GM04504 (cell line): Measurements from ENCODE around the gene TMEM179.

ENCODE experiments used
- DNase-seq: peaks from one replicate; pipeline ENCODE4 v3.0.0-alpha.2; 2012; ENCODE audit warnings: low read depth

Gene TMEM179

DNA sequence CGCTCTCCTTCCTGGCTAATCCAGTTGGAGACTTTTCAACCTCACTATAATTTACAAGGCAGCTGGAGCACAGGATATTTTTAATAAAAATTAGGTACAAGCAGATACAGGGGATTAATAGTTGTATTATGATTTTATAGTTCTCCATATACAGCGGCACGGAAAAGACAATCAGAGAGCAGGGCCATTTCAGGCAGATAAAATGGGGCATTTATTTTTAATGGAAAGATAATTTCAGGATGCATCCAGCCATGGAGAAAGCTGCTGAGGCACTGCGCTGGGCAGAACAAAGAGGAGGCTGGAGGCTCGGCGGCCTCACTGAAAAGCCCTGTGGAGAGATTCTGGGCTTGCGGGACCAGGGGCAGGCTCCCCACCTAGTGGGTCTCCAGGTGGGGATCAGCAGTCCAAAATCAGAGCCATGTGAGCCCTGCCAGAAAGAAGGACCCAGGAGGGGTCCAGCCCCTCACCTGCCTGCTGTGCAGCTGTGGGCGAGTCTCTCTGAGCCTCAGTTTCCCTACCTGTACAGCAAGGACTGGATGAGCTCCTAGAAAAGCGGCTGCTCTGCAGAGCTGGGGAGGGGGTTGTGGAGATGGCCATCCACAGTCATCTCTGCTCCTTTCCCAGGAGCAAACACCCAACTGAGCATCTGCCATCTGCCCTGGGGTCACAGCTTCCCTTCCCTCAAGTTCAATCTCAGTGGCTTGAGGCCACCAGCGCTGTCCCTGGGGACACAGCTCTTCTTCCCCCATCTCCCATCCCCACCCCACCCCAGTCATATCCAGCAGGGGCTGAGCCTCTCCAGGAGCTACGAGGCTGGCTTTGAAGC, 48.9 kb downstream of the TMEM179 start:
- DNase-seq = no peak

DNA sequence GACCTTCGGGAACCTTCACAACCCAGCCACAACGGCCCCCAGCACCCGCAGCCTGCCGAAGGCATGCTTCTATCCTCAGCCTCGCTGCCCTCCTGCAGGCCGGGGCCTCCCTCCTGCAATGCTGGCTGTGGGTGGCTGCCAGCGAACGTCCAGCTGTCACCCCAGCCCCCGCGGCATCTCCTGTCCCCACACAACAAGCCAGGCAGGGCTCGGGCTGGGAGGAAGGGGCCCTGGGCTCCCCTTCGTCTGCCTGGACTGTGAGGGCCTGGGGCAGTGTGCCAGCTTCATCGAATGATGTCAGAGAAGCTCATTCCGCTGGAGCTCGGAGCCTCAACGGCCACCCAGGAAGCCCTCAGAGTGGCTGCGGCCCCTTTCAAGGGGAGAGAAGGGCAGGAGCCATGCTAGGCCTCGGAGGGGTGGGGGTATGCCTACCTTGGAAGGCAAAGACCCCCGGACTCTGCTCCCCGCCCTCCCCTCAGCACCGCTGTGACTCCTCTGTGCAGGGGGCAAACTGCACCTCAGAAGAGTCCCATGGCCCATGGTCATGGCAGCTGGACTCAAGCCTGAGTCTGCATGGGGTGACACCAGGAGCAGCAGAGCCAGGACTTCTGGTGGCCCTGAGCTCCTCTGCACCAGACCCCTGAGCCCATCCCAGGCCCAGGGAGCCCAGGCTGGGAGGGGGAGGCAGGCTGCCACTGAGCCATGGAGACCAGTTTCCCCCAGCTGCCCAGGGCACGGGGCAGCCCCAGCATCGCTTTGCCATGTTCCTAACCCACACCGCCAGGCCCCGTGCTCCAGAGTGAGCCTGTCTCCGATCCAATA, 49.8 kb downstream of the TMEM179 start:
- DNase-seq = no peak

DNA sequence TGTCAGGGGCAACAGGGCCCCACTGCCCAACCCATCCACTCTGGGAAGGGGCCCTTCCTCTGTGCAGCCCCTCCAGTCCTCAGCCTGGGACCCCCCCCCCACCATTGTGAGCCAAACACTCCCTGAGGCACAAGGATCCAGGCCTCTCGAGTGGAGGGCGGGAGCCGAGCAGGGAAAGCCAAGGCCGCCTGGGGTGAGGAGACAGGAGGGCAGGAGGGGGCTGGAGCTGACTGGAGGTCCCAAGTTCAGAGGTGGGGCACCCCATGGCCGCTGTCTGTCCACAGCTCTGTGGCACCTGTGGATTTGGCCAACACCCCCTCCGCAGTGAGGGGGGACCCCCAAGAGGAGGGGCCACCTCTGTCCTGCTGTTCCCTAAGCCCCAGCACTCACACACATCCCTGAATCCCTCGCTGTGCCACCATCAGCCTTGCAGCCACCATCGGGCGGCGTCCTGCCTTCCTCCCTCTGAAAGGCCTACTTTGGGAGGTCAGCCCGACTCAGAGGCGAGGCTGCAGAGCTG, 50.4 kb downstream of the TMEM179 start:
- DNase-seq = no peak

DNA sequence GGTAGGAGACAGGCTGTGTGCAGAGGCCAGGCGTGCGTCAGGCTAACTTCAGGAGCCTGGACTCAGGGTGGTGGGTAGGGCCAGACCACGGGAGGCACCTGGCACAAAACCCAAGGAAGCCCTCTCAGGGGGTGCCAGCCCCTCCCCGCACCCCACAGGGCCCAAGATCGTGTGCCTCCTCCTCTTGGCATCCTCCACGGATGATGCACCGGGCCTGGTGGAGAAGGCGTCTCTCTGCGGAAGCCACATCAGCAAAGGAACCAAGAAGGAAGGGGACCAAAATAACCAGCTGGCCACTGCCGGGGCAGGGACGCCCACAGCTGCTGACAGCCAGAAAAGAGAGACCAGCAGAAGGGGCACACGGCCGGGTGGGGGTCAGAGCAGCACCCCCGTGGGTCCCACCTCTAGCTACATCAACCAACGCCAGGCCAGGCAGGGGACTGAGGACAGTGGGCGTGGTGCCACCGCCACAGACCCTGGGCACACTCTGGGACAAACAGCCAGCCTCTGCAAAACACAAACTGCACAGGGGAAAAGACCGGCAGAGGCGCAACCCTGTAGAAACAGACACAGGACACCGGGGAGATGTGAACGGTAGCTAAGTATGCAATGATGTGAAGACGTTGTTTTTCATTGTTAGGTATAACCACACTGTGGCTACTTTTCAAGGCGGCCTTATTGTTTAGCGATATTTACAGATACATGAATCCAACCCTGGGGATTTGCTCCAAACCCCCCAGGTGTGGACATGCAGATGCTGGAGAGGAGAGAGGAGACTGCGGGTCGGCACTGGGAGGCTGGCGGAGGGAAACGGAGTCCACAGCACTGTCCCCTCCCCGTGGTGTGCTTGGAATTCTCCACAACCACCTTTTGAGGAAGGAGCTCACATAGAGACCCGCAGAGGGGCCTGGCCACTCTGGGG, 51.1 kb downstream of the TMEM179 start:
- DNase-seq = no peak

- DNase-seq = no peak
These were observed 51.8 kb downstream of the TMEM179 start for GRCh38 chr14:104552738-104553125.

GRCh38 chr14:104551851-104552737, 52.5 kb downstream of the TMEM179 start:
- DNase-seq = no peak

DNA sequence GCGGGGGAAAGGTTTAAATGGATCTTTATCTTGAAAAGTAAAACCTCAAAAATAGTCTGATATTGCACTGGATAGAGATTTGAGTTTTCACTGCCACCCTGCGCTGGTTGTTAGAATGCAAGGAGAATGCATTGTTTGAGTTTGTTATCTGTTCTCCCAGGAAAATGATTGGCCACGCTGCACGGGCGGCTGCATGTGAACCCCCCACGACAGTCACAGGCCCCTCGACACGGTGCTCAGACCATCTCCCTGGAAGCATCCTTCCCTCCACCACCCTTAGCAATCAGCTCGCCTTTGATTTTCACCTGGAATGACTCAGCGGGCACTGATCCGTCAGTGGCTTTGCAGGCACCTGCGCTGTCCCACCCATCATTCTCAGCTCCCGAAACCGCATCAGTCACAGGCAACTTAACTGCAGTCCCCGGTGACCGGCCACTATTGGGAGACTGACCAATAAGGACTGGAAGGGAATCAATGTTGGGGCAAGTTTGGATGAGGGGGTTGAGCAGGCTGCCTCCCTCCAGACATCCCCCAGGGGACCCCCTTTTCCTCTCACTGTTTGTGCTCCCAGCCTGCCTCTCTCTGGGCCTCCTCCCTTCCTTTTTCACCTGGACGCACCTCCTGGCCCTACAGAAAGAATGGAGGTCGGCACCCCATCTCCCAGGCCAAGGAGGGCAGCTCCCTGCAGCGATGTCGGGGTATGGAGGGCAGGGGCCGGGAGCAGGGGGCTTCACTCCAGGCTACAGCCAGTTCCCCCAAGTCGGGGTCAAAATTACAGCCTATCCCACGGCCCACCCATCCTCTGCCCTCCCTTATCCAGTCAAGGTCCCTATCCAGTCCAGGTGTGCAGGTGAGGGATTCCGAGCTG, 53.5 kb downstream of the TMEM179 start:
- DNase-seq = no peak

GRCh38 chr14:104550340-104550860, 54.2 kb downstream of the TMEM179 start:
- no peak for DNase-seq

- no peak for DNase-seq
These were observed 54.8 kb downstream of the TMEM179 start for GRCh38 chr14:104549536-104550339.

- DNase-seq = no peak
These were observed 55.6 kb downstream of the TMEM179 start for GRCh38 chr14:104548802-104549535.

- no peak for DNase-seq
These were observed 56.4 kb downstream of the TMEM179 start for GRCh38 chr14:104547998-104548700.

- DNase-seq = no peak
These were observed 57.1 kb downstream of the TMEM179 start for GRCh38 chr14:104547310-104547997.

- DNase-seq = no peak
These were observed 57.8 kb downstream of the TMEM179 start for GRCh38 chr14:104546591-104547309.

GRCh38 chr14:104545942-104546501, 58.5 kb downstream of the TMEM179 start:
- DNase-seq = no peak

DNA sequence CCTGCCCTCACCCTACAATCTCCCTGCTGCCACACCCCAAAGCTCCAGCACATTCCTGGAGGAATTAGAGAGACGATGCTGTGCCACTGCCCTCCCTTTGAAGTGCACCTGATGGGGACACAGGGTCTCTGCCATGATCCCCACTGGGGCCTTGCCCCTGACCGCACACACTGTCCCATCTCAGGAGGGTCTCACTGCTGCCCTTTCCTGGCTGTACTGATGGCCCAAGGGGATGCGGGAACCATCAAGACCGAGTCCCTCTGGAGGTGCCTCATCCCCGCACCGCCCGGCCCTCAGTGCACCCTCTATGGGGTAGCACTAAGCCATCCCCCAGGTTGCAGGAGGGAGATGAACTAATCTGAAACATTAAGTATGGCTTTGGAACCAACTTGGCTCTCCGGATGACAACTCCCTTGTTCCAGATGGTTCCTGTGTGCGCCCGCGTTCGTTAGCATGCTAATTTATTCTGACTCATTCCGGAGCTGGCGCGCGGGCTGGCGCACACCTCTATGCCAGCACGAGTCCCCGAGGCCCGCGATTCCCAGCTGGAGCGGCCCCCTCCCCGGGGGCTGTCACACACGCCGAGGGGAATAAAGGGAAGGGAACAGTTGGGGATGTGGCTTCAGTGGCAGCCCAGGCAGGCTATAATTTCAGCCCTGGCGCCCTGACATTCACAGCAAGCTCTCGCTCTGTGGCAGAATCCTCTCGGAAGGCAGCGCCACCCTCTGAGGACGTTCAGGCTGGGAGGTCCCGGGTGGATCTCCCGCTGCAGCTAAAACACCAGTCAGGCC, 59.2 kb downstream of the TMEM179 start:
- DNase-seq = no peak
